Measurements from ENCODE around the gene NKIRAS1.

NKIRAS1 gene

DNA sequence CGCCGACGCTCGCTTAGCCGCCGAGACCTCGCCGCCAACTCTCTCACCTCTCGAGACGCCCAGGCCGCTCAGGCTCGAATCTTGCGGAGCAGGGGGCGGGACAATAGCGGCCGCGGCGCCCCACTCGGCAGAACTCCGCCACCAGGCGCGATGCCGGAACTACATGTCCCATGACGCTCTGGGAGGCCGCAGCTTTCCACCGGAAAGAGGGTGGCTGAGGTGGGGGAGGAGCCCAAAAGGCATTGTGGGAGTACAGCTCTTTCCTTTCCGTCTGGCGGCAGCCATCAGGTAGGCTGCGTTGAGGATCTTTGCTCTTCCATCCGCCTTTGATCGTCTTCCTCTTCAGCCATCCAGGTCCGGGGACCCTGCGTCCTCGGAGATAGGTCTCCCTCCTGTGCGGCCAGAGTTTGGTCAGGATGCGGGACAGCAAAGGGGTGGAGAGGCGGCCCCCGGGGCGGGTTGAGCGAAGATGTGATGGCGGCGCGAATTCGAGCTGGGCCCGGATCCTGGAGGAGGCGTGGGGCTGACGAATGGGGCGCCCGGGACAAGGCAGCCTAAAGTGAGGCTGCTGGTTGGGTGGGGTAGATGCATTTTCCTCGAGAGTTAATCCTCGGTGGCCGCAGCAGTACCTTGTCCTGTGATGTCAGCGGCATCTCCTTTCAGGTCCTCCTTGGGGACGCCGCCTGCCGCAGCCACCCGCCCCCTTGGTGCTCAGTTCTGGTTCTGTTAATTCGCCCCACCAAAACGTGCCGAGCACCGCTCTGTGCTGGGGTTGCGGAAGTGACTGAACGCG is at the start of gene NKIRAS1, which contains the start of gene RPL15:
TSS of gene NKIRAS1 (minus strand) at position 105 of the 793 bp plus-strand sequence. CDS start 6,086 bp downstream, outside the sequence.
TSS of gene RPL15 (plus strand) at position 247 of the 793 bp plus-strand sequence. CDS start 728 bp downstream, outside the sequence.
- DNase-seq (ENCODE audit: extremely low spot score, insufficient read length, low read depth) (peak; percentile 89), FAIRE-seq (peak; percentile 97)

DNA sequence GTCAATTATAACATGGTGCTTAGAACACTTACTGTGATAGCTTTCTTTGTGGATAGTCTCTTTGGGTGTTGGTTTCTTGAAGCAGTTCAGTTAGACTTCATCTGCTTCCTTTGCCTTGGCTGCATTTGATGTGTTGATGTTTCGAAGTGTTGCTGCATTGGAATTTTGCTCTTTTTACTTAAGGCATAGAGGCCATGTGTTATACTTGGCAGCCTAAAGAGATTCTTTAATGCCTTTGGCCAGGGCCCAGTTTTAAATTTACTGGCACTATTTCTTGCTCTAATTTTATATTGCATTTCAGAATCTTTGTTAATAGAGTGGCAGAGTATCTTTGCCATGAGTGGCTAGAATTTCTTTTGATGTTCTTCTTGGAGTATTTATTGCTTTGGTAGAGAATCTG is 49.5 kb upstream of the NKIRAS1 start:
- DNase-seq (ENCODE audit: extremely low spot score, insufficient read length, low read depth): no peak
- FAIRE-seq: no peak

DNA sequence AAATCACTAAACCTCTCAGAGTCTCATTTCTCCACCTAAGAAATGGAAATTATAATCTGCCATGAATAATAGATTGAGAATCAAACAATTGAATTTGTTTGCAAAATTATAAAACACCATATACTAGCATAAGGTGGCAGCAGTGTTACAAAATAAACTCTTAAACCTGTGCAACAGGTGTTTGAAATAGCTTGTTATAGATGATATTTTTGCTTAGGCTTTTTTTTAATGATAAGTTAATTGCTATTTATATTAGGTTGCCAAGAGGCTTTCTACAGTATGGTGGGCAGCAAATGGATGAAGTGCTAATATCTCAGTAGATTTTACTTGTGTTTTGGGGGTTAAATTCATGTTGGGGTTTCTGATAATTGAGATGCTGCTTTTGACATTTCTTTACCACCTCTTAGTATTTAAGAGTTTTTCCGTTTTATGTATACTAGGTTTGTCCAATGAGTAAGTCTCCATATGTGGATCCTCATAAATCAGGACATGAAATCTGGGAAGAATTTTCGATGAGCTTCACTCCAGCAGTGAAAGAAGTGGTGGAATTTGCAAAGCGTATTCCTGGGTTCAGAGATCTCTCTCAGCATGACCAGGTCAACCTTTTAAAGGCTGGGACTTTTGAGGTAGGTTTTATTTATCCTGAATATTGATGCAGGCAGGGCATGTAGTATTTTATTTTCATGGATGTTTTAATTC is 47.9 kb upstream of the NKIRAS1 start:
- FAIRE-seq (no peak), DNase-seq (ENCODE audit: extremely low spot score, insufficient read length, low read depth) (no peak)

DNA sequence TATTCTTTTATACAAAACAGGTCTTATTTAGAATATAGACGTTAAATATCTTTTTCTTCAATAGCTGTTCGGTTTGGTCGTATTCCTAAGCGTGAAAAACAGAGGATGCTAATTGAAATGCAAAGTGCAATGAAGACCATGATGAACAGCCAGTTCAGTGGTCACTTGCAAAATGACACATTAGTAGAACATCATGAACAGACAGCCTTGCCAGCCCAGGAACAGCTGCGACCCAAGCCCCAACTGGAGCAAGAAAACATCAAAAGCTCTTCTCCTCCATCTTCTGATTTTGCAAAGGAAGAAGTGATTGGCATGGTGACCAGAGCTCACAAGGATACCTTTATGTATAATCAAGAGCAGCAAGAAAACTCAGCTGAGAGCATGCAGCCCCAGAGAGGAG is 45.1 kb upstream of the NKIRAS1 start:
- no peak for FAIRE-seq
- no peak for DNase-seq (ENCODE audit: extremely low spot score, insufficient read length, low read depth)

DNA sequence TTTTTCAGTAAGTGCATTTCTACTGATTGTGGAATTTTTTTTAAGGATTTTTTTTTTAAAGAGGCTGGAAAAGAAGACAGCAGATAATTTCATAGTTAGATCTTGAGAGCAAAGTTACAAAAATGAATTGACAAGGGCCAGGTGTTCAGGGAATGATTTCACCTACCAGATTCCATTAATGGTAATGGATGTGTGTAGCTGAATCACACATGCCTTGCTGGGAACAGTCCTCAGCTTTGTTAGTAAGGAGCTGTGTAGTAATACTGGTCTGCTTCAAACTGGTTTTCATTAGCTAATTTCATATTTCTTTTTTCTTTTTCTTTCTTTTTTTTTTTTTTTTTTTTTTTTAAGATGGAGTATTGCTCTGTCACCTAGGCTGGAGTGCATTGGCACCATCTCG is 44.3 kb upstream of the NKIRAS1 start:
- DNase-seq (ENCODE audit: extremely low spot score, insufficient read length, low read depth) (no peak), FAIRE-seq (no peak)

DNA sequence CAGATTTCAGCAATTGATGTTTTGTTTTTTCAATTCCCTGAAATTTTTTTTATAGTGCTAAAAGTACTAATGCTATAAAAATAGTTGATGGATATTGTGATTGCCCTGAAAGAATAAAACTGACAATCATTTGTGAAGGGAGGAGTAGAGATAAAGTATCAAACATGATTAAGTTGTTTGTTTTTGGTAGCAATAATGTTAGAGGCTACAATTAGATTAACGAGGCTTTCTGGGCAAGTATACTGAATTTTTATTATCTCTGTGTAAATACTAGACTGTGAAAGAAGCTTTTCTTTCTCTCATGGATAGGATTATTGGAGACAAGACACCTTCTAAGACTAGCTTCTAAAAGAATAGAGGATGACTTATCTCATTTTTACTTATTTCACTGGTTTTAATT is 43.9 kb upstream of the NKIRAS1 start:
- FAIRE-seq (no peak), DNase-seq (ENCODE audit: extremely low spot score, insufficient read length, low read depth) (no peak)

DNA sequence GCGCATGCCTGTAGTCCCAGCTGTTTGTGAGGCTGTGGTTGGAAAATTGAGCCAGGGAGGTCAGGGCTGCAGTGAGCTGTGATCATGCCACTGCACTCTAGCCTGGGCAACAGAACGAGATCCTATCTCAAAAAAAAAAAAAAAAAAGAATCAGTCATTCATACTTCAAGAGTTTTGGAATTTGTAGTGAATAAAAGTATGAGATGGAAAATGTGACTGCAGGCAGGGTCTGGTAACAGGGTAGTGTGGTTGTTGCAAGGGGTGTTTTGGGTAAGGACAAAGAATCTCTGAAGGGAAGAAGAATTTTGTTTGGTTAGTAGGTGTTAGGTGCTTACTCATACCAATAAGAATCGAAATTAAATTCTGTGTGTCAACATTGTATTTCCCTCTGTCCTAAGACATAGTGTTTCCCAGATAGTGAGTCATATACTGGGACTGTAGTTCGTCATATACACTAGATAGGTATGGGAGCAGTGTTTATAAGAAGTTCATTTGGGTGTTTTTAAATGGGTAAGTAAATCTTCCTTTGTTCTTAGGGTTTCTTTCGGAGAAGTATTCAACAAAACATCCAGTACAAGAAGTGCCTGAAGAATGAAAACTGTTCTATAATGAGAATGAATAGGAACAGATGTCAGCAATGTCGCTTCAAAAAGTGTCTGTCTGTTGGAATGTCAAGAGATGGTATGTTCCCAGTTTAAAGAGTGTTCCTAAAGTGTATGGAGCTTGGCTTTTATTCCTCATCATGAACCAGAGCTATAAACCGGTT is 42.5 kb upstream of the NKIRAS1 start:
- FAIRE-seq (no peak), DNase-seq (ENCODE audit: extremely low spot score, insufficient read length, low read depth) (no peak)

DNA sequence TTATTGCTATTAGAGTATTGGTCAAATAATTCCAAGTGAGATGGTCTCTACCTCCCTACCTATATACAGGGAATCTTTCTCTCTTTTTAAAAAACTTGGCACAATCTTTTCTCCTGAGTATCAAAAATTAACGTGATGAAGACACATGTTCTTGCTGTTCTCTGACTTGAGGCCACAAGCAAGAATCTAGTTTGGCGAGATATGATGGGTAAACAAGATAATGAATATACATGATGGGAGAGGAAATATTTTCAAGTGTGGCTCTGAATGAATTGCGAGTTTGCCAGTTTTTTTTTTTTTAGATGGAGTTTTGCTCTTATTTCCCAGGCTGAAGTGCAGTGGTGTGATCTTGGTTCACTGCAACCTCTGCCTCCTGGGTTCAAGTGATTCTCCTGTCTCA is 39.9 kb upstream of the NKIRAS1 start:
- no peak for DNase-seq (ENCODE audit: extremely low spot score, insufficient read length, low read depth)
- FAIRE-seq: no peak

DNA sequence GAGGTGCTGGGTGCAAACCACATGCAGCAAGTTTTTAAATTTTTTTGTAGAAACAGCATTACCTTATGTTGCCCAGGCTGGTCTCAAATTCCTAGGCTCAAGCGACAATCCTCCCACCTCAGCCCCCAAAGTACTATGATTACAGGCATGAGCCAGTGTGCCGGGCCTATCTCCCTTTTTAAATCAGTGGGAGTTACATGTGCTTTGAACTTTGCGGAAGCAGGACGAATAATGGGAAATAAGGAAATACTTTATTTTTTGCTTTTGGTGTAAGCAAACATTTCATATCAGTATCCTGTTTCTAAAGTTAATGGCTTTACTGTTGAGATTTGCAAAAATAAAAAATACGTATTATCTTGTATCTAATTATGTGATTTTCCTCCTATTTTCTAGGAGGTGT is 37.4 kb upstream of the NKIRAS1 start:
- DNase-seq (ENCODE audit: extremely low spot score, insufficient read length, low read depth): no peak
- no peak for FAIRE-seq

DNA sequence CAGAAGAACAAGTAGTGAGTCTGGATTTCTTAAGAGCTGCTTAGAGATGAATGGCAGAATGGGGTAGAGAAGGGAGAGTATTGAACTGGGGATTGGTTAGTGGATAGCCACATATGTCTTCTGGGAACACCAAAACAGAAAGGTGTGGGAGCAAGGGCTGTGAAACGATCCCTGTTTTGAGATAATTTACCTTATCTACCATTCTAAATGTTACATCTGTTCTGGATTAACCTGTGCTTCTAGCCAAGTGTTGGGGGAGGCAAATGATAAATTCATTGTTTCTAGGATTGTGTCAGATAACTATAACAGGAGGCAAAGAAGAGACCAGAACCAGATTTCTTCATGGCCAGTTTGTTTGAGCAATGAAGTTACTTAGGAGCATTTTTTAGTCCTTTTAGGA is 36.7 kb upstream of the NKIRAS1 start:
- FAIRE-seq (peak; percentile 5), DNase-seq (ENCODE audit: extremely low spot score, insufficient read length, low read depth) (no peak)

DNA sequence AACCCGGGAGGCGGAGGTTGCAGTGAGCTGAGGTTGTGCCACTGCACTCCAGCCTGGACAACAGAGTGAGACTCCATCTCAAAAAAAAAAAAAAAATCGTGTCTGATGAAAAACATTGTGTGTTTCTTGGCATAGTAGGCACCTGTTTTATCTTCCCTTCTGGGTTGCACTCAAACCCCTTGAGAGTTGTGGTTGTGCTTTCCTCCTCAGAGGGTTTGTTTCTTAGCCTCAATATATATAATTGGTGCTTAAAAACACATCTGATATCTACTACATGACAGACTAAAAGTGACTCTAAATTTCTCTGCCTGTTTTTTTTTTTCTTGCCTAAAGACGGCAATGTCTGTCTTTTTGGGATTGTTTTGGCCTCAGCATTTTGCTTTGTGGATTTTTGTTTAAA is 35.9 kb upstream of the NKIRAS1 start:
- DNase-seq (ENCODE audit: extremely low spot score, insufficient read length, low read depth): no peak
- FAIRE-seq: peak; percentile 79

DNA sequence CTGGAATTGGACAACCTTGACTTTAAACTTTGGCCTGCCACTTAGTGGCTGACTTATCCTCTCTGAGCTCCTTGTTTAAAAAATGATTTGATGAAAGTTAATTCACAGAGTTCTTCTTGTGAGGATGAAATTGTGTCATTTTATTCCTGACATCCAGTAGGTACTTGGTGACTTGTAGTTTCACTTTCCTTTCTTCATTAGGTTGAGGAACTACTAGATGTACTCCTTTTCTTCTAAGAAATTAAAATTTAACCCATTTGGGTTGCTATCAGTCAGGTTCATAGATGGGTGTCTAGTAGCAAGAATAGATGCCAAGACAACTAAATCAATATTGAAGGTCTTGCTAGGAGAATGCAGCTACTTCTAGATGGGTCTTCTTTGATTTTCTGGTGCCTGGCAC is 33.5 kb upstream of the NKIRAS1 start:
- DNase-seq (ENCODE audit: extremely low spot score, insufficient read length, low read depth): no peak
- FAIRE-seq: no peak

DNA sequence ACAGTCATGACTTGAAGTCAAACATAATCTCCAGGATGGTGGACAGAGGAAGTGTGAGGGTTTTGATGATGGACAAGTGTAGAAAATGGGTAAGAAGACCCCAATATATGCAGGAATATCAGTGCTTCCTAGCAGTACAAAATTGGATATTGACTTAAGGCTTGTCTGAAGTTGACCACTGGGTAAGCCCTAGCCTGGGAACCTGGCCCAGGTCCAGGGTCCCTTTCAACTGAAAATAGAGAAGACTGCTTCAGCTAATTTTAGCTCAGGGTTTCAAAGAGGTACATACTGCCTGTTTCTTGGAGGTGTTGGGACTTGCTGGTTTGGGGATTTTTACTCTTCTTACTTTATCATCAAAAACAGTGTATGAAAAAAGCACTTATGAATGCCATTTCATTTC is 33.0 kb upstream of the NKIRAS1 start:
- DNase-seq (ENCODE audit: extremely low spot score, insufficient read length, low read depth) (no peak), FAIRE-seq (peak; percentile 81)

DNA sequence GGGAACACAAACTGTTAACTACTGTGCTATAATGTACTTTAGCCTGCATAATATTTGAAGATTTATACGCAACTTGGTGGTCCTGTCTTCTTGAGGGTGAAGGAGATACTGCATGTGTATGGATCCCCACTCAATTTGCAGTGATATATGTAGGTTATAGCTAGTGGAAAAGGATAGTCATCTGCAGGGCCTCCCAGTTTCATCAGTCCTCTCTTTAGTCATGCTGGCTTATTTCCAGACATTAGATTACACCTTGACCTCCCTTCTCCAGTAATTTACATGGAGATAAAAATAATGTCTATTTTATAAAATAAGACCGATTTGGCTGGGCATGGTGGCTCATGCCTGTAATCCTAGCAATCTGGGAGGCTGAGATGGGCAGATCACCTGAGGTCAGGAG is 32.0 kb upstream of the NKIRAS1 start:
- FAIRE-seq (no peak), DNase-seq (ENCODE audit: extremely low spot score, insufficient read length, low read depth) (no peak)

DNA sequence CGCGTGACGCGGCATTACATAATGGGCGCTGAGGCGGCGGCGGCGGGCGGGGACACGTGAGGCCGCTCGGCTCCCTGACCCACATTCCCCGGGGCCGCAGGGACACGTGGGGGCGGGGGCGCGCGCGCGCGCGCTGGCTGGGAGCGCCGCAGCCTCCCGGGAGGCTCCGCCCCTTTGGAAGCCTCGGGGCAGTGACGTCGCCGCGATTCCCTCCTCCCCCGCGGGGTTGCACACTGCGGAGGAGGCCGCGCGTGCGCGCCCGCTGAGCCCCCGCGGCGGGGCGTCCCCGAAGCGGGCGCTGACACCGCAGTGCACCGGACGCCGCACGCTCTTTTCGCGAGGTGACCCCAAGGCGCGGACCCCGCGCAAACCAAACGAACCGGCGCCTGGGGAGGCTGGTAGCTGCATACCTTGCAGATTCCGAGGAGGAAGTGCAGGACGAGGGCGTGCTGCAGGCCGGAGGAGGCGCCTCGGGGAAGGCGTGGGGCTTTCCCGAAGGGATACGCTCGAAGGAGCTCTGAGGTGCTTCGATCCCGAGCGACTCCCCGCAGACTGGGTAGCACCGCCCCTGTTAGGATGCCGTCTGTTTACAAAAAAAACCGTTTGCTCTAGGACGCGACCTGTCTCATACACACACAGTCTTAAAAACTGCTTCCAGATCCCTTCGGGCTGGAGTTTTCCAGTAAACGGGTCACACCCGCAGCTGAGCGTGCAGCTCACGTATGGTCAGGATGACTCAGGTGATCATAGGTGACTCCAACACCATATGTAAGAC is 29.3 kb upstream of the NKIRAS1 start:
- peak; percentile 94 for FAIRE-seq
- peak; percentile 91 for DNase-seq (ENCODE audit: extremely low spot score, insufficient read length, low read depth)

DNA sequence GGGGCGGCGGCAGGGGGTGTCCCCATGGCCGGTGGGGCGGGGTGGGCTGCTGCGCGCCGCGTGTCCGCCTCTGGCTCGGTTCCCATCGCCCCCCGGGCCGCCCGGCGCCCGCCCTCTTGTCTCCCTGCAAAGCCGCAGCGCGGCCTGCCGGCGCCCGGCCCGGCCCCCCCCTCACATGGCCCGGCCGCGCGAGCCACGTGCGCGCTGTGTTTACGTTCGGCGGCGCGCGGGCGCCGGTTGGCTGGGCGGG is 28.8 kb upstream of the NKIRAS1 start:
- DNase-seq (ENCODE audit: extremely low spot score, insufficient read length, low read depth) (no peak), FAIRE-seq (no peak)

DNA sequence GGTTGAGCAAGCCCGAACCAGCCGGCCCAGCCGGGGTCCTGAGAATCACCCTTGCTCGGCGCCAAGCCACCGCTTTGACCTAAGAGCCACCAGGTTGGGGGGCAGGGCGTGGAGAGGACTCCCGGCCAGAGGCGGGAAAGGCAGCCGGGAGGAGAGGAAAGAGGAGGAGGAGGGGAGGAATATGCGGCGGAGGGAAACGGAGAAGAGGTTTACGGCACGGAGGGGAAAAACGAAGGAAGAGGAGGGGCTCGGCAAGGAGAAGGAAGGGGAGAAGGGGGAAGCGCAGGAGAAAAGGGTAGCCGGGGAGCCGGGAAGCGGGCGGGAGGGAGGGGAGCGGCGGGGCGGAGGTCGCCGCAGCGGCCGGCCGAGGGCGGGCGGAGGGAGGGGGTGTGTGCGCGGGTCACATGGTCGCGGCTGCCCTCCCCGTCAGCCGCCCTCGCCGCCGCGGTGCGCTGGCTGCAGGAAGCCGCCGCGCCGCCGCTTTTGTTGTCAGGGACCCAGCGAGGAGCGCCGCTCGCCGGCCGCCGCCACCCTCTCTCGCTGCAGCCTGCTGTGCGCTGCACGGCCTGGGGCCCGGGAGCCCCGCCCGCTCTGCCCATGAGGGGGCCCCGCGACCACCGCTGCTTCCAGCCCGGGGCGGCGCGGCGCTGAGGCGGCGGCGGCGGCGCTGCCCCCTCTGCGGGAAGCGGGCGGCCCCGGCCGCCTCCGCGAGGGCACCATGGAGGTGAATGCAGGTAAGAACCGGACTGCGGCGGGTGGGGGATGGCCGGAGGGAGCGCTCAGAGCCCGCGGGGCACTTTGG is 28.3 kb upstream of the NKIRAS1 start, which contains the start of gene NR1D2:
TSS of gene NR1D2 (plus strand) at position 426 of the 802 bp plus-strand sequence. CDS start at position 719, 293 bp downstream.
- DNase-seq (ENCODE audit: extremely low spot score, insufficient read length, low read depth) (peak; percentile 70), FAIRE-seq (peak; percentile 52)

DNA sequence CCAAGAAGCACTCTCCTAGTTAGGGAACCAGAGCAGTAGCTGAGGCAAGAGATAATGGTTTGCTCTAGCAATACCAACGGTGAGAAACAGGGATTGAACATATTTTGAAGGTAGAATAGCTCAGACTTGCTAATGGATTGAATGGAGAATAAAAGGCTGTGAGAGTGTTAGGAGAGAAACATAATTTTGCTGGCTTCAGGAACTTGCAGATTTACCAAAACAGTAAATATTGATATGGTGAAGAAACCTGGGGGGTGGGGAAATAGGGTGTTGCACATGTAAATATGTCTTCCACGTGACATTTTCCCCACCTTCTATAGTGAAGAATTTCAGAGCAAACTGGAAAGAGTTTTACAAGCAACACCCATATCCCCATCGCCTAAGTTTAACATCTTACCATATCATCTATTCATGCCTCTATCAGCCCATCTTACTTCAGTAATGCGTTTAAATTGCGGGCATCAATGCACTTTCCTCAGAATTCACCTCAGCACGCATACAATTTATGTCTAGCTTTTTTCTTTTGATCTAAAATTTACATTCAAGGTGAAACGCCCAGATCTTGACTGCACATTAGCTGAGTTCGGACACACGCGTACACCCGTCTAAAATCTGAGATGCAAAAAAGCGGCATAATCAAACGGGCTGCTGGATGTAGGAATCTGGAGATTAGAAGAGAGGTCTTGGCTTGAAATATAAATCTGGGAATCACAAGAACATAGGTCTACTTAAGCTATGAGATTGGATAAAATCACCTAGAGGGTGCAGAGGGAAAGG is 27.4 kb upstream of the NKIRAS1 start:
- no peak for DNase-seq (ENCODE audit: extremely low spot score, insufficient read length, low read depth)
- peak; percentile 9 for FAIRE-seq

DNA sequence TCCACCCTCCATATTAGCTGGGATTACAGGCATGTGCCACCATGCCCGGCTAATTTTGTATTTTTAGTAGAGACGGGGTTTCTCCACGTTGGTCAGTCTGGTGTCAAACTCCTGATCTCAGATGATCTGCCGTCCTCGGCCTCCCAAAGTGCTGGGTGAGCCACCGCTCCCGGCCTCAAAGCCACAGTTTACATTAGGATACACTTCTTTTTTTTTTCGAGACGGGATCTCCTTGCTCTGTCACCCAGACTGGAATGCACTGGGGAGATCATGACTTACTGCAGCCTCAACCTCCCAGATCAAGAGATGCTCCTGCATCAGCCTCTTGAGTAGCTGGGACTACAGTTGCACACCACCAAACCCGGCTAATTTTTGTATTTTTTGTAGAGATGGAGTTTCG is 25.8 kb upstream of the NKIRAS1 start:
- FAIRE-seq (no peak), DNase-seq (ENCODE audit: extremely low spot score, insufficient read length, low read depth) (no peak)
